GM12878 (cell line): ENCODE measurements around the gene OPCML.

Experiments used
- KAT2A ChIP-seq: conservative IDR thresholded peaks from 2 replicates; pipeline ENCODE4 v1.6.1; 2011; ENCODE audit warnings: low read depth, low read length; ENCODE audit not compliant: control insufficient read depth
- YY1 ChIP-seq: IDR thresholded peaks from 2 replicates; pipeline ENCODE4 v1.6.1; 2011; ENCODE audit warnings: low read depth, mild to moderate bottlenecking, low read length
- TF ChIP-seq, protein P1 (sequence below): IDR thresholded peaks from 2 replicates; pipeline ENCODE4 v1.6.1; 2011; ENCODE audit warnings: low read depth, low read length, improper control_type of control experiment, borderline replicate concordance
- TF ChIP-seq, protein P2 (sequence below), 3 experiments: IDR thresholded peaks in 2 of 3; conservative IDR thresholded peaks in 1 of 3; 2 replicates each; pipeline ENCODE4 v1.5.1; 2011; ENCODE audit warnings: low read depth in 3 of 3, low read length in 3 of 3, mild to moderate bottlenecking in 3 of 3, control low read depth in 2 of 3, moderate library complexity in 2 of 3, inconsistent platforms in 1 of 3, mixed read lengths in 1 of 3; ENCODE audit not compliant: control insufficient read depth in 2 of 3, insufficient read depth in 1 of 3; ENCODE audit errors: extremely low read depth in 1 of 3

DNA sequence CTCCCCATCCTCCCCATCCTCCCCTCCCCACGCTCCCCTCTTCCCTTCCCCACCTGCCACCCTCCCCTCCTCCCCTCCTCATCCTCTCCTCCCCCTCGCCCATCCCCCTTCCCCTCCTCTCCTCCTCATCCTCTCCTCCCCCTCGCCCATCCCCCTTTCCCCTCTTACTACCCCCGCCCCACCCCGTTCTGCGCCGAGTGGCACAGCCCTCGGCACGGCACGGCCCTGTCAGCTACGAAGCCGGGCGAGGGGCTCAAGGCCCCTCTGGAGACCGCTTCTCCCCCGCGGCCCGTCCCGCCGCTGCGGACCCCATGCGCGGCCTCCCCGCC, 449.9 kb downstream of the OPCML start:
- TF ChIP-seq YY1, result no peak
- TF ChIP-seq, protein P1, sequence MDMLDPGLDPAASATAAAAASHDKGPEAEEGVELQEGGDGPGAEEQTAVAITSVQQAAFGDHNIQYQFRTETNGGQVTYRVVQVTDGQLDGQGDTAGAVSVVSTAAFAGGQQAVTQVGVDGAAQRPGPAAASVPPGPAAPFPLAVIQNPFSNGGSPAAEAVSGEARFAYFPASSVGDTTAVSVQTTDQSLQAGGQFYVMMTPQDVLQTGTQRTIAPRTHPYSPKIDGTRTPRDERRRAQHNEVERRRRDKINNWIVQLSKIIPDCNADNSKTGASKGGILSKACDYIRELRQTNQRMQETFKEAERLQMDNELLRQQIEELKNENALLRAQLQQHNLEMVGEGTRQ, result no peak
- no peak for TF ChIP-seq KAT2A
- TF ChIP-seq, protein P2, sequence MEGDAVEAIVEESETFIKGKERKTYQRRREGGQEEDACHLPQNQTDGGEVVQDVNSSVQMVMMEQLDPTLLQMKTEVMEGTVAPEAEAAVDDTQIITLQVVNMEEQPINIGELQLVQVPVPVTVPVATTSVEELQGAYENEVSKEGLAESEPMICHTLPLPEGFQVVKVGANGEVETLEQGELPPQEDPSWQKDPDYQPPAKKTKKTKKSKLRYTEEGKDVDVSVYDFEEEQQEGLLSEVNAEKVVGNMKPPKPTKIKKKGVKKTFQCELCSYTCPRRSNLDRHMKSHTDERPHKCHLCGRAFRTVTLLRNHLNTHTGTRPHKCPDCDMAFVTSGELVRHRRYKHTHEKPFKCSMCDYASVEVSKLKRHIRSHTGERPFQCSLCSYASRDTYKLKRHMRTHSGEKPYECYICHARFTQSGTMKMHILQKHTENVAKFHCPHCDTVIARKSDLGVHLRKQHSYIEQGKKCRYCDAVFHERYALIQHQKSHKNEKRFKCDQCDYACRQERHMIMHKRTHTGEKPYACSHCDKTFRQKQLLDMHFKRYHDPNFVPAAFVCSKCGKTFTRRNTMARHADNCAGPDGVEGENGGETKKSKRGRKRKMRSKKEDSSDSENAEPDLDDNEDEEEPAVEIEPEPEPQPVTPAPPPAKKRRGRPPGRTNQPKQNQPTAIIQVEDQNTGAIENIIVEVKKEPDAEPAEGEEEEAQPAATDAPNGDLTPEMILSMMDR (IDR thresholded peaks at IDR 0.05 in 2 of 3, conservative IDR thresholded peaks at IDR 0.05 in 1 of 3; ENCODE audit: control insufficient read depth in 2 of 3, extremely low read depth in 1 of 3, insufficient read depth in 1 of 3, low read depth in 3 of 3, low read length in 3 of 3), result no peak
